Activated naive CD8-positive, alpha-beta T cell (primary cell): ENCODE data around the gene UGT1A3.

ENCODE experiments used
- H3K27ac Mint-ChIP-seq: one replicate; pipeline ENCODE4 v1.8.0; 2021; ENCODE audit warnings: mixed read lengths
- H3K27me3 Mint-ChIP-seq: one replicate; pipeline ENCODE4 v1.8.0; 2021; ENCODE audit warnings: mixed read lengths
- H3K36me3 Mint-ChIP-seq: one replicate; pipeline ENCODE4 v1.8.0; 2021; ENCODE audit warnings: mixed read lengths
- H3K4me1 Mint-ChIP-seq: one replicate; pipeline ENCODE4 v1.8.0; 2021; ENCODE audit warnings: low read depth, mixed read lengths
- H3K4me3 Mint-ChIP-seq: one replicate; pipeline ENCODE4 v1.8.0; 2021; ENCODE audit warnings: mild to moderate bottlenecking, mixed read lengths
- H3K9me3 Mint-ChIP-seq: one replicate; pipeline ENCODE4 v1.8.0; 2021; ENCODE audit warnings: low read depth, mixed read lengths

UGT1A3 gene

GRCh38 chr2:233803292-233803911 is 74.6 kb downstream of the UGT1A3 start:
- Mint-ChIP-seq H3K27me3 (peaks cover 6% of the 10 kb centered on the region), H3K36me3 (no peaks in the 10 kb centered on the region), H3K27ac (no peak overlapping the region), H3K4me3 (no peak overlapping the region), H3K9me3 (no peaks in the 10 kb centered on the region), H3K4me1 (no peaks in the 10 kb centered on the region)

DNA sequence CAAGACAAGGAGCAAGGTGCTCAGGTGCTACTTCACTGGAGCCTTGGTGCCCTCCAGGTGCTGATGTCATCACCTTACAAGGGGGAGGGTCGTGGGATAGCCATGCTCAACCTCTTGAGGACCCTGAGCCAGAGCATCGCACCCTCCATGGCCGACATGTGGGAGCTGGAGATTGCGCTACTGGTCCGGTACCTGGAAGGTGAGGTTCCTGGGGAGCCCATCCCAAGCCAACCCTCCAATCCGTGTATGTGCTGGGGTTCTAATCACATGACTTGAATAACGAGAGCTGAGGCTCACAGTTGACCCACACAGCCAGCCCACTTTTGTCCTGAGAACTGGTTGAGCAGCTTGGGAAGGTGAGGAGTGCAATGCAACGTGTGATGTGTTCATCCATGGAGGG is 75.2 kb downstream of the UGT1A3 start:
- Mint-ChIP-seq H3K9me3 (no peaks in the 10 kb centered on the region), H3K27me3 (peaks cover 6% of the 10 kb centered on the region), H3K4me1 (no peaks in the 10 kb centered on the region), H3K36me3 (no peaks in the 10 kb centered on the region), H3K27ac (no peak overlapping the region), H3K4me3 (no peak overlapping the region)

DNA sequence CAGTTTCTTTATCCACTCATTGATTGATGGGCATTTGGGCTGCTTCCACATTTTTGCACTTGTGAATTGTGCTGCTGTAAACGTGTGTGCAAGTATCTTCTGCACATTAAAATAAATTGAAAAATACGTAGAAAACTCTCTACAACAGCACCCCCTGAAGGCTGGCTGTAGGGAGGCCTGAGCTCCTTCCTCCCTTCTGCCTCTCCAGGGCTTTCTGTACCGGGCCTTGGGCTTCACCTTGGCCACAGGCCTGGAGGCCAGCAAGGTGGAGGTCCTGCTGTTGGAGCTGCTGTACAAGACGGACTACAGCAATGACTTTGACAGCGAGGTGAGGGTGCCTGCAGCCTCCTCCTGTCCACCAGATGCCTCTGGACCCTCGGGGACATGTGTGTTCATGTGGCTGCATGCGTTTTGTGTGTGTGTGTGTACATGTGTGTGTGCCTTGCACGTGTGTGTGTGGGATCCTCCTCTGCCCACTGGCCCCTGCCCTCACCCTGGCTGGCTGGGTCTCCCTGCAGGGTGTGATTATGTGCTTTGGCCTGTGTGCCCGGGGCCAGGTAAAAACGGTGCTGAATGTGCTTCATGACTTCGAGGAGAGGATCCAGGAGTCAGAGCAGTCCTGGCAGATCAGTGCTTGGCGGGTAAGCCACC is 78.5 kb downstream of the UGT1A3 start:
- H3K9me3 Mint-ChIP-seq: no peaks in the 10 kb centered on the region
- peaks cover 7% of the 10 kb centered on the region for H3K27me3 Mint-ChIP-seq
- H3K4me3 Mint-ChIP-seq: no peak overlapping the region
- no peaks in the 10 kb centered on the region for H3K4me1 Mint-ChIP-seq
- no peaks in the 10 kb centered on the region for H3K36me3 Mint-ChIP-seq
- no peak overlapping the region for H3K27ac Mint-ChIP-seq

GRCh38 chr2:233807966-233808935 is 79.4 kb downstream of the UGT1A3 start:
- Mint-ChIP-seq H3K4me3 (no peak overlapping the region), H3K9me3 (no peaks in the 10 kb centered on the region), H3K36me3 (no peaks in the 10 kb centered on the region), H3K27me3 (peaks cover 4% of the 10 kb centered on the region), H3K27ac (no peak overlapping the region), H3K4me1 (no peaks in the 10 kb centered on the region)

- Mint-ChIP-seq H3K36me3 (no peaks in the 10 kb centered on the region), H3K27me3 (peaks cover 1% of the 10 kb centered on the region), H3K4me1 (no peaks in the 10 kb centered on the region), H3K27ac (no peak overlapping the region), H3K4me3 (no peak overlapping the region), H3K9me3 (no peaks in the 10 kb centered on the region)
Observed at GRCh38 chr2:233810385-233810784, 81.5 kb downstream of the UGT1A3 start.

DNA sequence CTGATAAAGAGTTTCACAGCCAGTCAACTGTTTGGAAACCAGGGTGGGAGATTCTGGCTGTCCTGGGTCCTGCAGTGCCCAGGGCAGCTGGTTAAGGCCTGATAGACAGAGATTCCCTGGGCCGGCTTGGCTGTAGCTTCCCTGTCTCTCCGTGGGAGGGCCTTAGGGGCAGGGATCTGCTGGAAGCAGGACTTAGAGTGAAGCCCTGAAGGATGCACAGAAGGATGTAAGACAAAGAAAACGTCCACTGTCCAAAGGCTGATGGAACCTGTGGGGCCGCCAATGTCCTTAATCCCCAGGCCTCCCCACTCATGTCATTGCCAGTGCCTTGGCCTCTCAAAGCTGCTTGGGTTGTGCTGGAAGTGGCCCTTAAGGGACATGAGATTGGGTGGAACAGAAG is 82.2 kb downstream of the UGT1A3 start:
- H3K36me3 Mint-ChIP-seq: no peaks in the 10 kb centered on the region
- H3K27ac Mint-ChIP-seq: no peak overlapping the region
- no peaks in the 10 kb centered on the region for H3K4me1 Mint-ChIP-seq
- H3K27me3 Mint-ChIP-seq: peaks cover 1% of the 10 kb centered on the region
- no peak overlapping the region for H3K4me3 Mint-ChIP-seq
- H3K9me3 Mint-ChIP-seq: no peaks in the 10 kb centered on the region

- Mint-ChIP-seq H3K4me1 (no peaks in the 10 kb centered on the region), H3K9me3 (no peaks in the 10 kb centered on the region), H3K27me3 (peaks cover 1% of the 10 kb centered on the region), H3K4me3 (no peak overlapping the region), H3K36me3 (no peaks in the 10 kb centered on the region), H3K27ac (no peak overlapping the region)
Observed at GRCh38 chr2:233811732-233812131, 82.9 kb downstream of the UGT1A3 start.

DNA sequence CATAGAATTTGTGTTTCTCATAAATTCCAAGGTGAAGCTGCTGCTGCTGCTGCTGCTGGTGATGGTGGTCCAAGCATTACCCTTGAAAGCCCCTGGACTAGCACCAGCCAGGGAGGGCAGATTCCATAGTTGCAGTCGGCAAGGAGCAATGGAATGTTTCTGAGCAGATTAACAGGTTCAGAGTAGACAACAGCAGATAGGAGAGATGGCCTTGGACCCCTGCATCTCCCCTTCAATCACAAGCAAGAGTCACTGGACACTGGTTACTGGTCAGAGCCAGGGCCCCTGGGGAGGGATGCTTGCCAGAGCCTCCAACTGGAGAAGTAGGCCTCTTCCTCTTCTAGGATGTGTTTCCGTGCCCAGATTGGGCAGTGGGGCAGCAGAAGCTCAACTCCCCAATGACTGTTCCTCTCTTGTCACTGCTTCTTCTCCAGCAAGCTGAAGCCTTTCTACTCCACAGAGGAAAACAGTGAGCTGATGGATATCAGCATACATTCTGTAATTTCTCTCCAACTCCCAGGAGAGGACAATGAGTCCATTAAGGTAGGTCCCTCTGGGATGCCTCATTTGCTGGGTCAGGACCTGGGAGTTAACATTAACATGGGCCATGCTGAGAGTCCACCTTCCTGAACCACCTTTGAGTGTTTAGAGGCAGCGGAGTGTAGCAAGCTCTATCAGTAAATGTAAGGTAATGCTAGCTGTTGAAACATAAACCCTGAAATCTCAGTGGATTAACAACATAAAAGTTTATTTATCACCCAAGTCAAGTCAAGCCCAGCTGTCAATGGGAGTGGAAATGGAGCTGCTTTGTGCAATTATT is 84.6 kb downstream of the UGT1A3 start:
- H3K36me3 Mint-ChIP-seq: no peaks in the 10 kb centered on the region
- H3K4me1 Mint-ChIP-seq: peaks cover 2% of the 10 kb centered on the region
- H3K27me3 Mint-ChIP-seq: peaks cover 3% of the 10 kb centered on the region
- H3K4me3 Mint-ChIP-seq: no peak overlapping the region
- no peaks in the 10 kb centered on the region for H3K9me3 Mint-ChIP-seq
- H3K27ac Mint-ChIP-seq: no peak overlapping the region

GRCh38 chr2:233814056-233814835 is 85.4 kb downstream of the UGT1A3 start:
- Mint-ChIP-seq H3K36me3 (no peaks in the 10 kb centered on the region), H3K27ac (no peak overlapping the region), H3K4me1 (peaks cover 2% of the 10 kb centered on the region), H3K4me3 (no peak overlapping the region), H3K27me3 (peaks cover 3% of the 10 kb centered on the region), H3K9me3 (no peaks in the 10 kb centered on the region)

DNA sequence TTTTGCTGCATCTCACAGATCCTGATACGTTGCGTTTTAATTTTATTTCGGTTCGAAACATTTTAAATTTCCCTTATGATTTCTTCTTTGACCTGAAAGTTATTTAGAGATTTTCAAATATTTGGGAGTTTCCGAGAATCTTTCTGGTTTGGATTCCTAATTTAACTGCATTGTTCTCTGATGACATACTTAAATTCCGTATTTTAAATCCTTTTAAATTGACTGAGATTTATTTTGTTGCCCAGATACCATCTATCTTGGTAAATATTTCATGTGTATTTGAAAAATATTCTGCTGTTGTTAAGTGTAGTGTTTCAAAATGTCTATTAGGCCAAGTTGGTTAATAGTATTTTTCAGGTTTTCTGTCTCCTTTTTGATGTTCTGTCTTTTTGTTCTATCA is 87.0 kb downstream of the UGT1A3 start:
- Mint-ChIP-seq H3K36me3 (no peaks in the 10 kb centered on the region), H3K27me3 (peaks cover 2% of the 10 kb centered on the region), H3K4me3 (no peak overlapping the region), H3K9me3 (no peaks in the 10 kb centered on the region), H3K27ac (no peak overlapping the region), H3K4me1 (peaks cover 2% of the 10 kb centered on the region)

GRCh38 chr2:233816334-233816733 is 87.5 kb downstream of the UGT1A3 start:
- Mint-ChIP-seq H3K27ac (no peak overlapping the region), H3K4me1 (peaks cover 2% of the 10 kb centered on the region), H3K9me3 (no peaks in the 10 kb centered on the region), H3K27me3 (peaks cover 2% of the 10 kb centered on the region), H3K36me3 (no peaks in the 10 kb centered on the region), H3K4me3 (no peak overlapping the region)

DNA sequence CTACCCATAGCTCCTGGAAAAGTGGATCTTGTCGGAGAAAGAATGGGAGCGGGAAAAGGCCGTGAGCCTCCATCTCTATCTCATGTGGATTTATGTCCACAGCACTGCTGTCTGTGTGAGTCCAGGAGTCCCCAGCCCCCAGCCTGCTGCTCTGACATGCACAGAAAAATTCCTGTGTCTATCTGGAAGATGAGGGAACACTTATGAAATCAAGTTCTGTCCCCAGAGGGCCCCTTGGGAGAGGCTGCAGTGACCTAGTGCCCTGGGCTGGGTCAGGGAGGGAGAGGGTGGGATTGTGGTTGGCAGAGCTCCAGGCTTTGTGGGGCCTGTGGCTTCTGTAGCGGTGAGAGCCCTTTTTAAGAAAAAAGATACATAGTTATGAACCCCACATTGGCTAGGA is 87.9 kb downstream of the UGT1A3 start:
- H3K4me3 Mint-ChIP-seq: no peak overlapping the region
- no peak overlapping the region for H3K27ac Mint-ChIP-seq
- H3K9me3 Mint-ChIP-seq: no peaks in the 10 kb centered on the region
- peaks cover 2% of the 10 kb centered on the region for H3K27me3 Mint-ChIP-seq
- H3K4me1 Mint-ChIP-seq: peaks cover 2% of the 10 kb centered on the region
- no peaks in the 10 kb centered on the region for H3K36me3 Mint-ChIP-seq

DNA sequence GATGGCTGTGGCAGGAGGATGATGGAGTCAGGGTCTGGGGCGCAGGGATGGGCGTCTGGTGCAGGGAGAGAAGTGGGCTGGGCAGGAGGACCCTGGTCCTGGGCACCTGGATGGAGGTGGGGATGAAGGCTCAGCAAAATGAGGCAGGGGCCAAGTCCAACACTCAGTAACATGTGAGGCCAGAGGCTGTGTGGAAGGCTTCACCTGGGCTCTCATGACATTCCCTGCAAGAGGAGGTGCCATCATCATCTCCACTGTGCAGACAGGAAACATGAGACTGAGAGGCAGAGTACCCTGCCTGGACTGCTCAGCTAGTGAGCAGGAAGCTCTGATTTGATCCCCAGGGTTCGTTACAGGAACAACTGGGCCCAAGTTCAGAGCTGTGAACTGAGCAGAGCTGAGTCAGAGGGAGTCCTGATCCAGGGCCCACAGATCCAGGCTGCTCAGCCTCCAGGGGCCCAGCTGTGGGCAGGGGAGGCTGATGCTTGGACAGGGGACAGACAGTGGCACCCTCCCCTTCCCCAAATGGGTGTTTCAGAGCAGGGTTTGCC is 88.6 kb downstream of the UGT1A3 start:
- H3K4me1 Mint-ChIP-seq: peaks cover 2% of the 10 kb centered on the region
- H3K27ac Mint-ChIP-seq: no peak overlapping the region
- H3K9me3 Mint-ChIP-seq: no peaks in the 10 kb centered on the region
- no peak overlapping the region for H3K4me3 Mint-ChIP-seq
- H3K36me3 Mint-ChIP-seq: no peaks in the 10 kb centered on the region
- H3K27me3 Mint-ChIP-seq: peaks cover 2% of the 10 kb centered on the region
